Neutrophil (primary cell): ENCODE measurements around the gene POC5.

Experiments
- H3K27ac ChIP-seq: fragments of 200-600 bp; sonication (generic); 2 replicates; pipeline ENCODE4 v1.5.1; 2016; ENCODE audit warnings: mild to moderate bottlenecking, moderate library complexity
- H3K27me3 ChIP-seq: fragments of 200-600 bp; sonication (generic); 2 replicates; pipeline ENCODE4 v1.6.0; 2016; ENCODE audit warnings: mild to moderate bottlenecking
- H3K36me3 ChIP-seq: fragments of 200-600 bp; sonication (generic); 2 replicates; pipeline ENCODE4 v1.5.1; 2017
- H3K4me1 ChIP-seq, 2 experiments: fragments of 200-600 bp in 1 of 2; sonication (generic) in 1 of 2; 1 replicate in 1 of 2; 2 replicates in 1 of 2; pipeline versions ENCODE4 v1.5.1 to v1.6.1; 2013 to 2016; ENCODE audit warnings: low read depth in 1 of 2, low read length in 1 of 2, mild to moderate bottlenecking in 1 of 2, moderate library complexity in 1 of 2; ENCODE audit not compliant: control insufficient read depth in 1 of 2, insufficient read depth in 1 of 2
- H3K4me3 ChIP-seq, 2 experiments: fragments of 200-600 bp in 1 of 2; sonication (generic) in 1 of 2; 1 replicate in 1 of 2; 2 replicates in 1 of 2; pipeline ENCODE4 v1.5.1; 2013 to 2016; ENCODE audit warnings: low read depth in 1 of 2, low read length in 1 of 2, mild to moderate bottlenecking in 1 of 2, moderate library complexity in 1 of 2
- H3K9me3 ChIP-seq: fragments of 200-600 bp; sonication (generic); 2 replicates; pipeline ENCODE4 v1.5.1; 2016
- TF ChIP-seq, protein P1 (sequence below): fragments of 200-600 bp; sonication (generic); IDR thresholded peaks from 2 replicates; pipeline ENCODE4 v1.5.1; 2016; ENCODE audit warnings: antibody characterized with exemption

The POC5 gene

DNA sequence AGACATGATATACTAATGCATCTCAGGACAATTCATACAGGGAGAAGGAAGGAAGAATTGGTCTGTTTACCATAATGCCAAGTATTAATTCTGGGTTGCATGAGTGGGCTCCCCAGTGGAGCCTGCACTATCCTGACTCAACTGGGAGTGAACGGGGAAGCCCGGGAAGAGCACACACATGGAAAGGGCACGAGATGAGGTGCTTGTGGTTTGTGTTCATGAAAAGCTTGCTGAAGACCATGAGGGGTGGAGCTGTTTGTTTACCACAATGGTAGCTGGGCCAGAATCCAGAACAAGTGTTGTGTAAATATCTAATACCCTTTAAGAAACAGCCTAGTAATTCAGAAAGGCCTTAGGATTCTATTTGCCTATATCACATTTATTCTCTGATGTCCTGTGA is 44.6 kb downstream of the POC5 start:
- Histone ChIP-seq H3K27me3 (no peaks in the 10 kb centered on the region), H3K27ac (no peak overlapping the region), H3K9me3 (no peaks in the 10 kb centered on the region), H3K4me1 (peaks cover 7 to 12% of the 10 kb centered on the region in 2 experiments), H3K4me3 (no peak overlapping the region), H3K36me3 (peaks cover 45% of the 10 kb centered on the region)
- TF ChIP-seq, protein P1, sequence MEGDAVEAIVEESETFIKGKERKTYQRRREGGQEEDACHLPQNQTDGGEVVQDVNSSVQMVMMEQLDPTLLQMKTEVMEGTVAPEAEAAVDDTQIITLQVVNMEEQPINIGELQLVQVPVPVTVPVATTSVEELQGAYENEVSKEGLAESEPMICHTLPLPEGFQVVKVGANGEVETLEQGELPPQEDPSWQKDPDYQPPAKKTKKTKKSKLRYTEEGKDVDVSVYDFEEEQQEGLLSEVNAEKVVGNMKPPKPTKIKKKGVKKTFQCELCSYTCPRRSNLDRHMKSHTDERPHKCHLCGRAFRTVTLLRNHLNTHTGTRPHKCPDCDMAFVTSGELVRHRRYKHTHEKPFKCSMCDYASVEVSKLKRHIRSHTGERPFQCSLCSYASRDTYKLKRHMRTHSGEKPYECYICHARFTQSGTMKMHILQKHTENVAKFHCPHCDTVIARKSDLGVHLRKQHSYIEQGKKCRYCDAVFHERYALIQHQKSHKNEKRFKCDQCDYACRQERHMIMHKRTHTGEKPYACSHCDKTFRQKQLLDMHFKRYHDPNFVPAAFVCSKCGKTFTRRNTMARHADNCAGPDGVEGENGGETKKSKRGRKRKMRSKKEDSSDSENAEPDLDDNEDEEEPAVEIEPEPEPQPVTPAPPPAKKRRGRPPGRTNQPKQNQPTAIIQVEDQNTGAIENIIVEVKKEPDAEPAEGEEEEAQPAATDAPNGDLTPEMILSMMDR = no peak

DNA sequence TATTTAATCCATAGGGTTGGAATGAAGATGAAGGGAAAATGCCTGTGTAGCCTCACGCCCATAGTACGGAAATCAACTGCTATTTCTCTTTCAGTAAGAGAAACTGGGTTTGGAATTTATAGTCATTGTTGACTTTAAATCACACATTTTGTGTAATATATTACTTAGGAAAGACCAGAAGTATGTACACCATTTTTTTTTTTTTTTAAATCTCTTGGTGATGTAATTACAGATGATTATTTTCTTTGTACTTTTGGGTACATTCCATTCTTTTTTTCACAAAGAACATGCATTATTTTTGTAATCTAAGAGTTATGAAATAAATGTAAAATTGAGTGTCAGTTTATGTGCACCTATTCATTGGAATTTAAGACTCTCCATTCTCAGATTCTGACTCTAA is 45.7 kb downstream of the POC5 start:
- no peaks in the 10 kb centered on the region for H3K27me3 ChIP-seq
- no peaks in the 10 kb centered on the region for H3K9me3 ChIP-seq
- peaks cover 44% of the 10 kb centered on the region for H3K36me3 ChIP-seq
- TF ChIP-seq, protein P1 = no peak
- H3K4me3 ChIP-seq = no peak overlapping the region
- no peak overlapping the region for H3K27ac ChIP-seq
- H3K4me1 ChIP-seq = peaks cover 7 to 12% of the 10 kb centered on the region in 2 experiments

DNA sequence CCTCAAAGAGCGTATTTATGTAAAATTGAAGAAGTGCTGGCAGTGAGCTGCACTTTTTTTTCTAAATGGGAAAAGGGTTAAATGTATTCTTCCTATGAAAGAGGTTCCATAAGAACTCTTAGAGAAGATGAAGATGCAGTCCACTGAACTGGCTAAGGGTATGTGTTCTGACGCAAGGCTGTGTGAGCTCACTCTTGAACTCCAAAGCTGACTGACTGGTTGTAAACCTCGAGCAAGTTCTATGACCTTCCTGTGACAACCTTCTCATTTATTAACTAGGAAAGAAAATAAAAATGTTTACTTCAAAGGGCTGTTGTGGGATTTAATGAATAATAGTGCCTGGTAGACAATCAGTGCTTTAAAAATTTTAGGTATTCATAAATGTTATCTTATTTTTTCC is 46.7 kb downstream of the POC5 start:
- Histone ChIP-seq H3K9me3 (no peaks in the 10 kb centered on the region), H3K4me1 (peaks cover 7 to 12% of the 10 kb centered on the region in 2 experiments), H3K27me3 (no peaks in the 10 kb centered on the region), H3K27ac (no peak overlapping the region), H3K4me3 (no peak overlapping the region), H3K36me3 (peaks cover 35% of the 10 kb centered on the region)
- TF ChIP-seq, protein P1 = no peak

DNA sequence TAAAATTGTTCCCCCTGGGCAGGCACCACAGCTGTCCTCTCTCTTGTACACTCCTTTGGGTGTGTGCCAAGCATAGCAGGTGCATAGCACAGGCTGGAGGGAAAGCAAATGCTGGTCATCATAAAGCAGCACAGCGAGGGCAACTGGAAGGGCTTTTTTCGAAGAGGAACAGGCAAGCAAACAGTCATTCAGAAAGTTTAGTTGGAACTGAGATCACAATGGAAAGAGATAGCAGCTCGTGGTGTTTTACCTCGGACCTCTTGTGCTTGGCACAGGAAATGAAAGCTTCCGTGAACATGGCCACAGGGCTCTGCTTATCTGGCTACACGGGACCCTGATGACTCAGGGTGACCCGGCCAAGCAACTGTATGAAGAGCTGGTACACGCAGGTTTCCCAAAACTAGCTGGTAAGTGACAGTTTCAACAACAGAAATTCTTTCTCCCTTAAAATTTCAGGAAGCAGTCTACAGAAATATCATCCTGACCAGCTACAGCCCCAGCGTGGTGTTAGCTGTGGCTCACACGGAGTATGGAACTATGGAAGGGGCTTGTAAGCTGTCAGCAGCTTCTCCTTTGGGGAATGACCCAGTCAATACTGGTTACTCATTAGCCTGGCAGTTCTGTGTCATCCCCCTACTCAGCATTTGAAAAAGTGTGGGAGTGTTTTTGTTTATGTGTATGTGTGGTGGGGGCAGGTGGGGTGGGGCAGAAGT is 48.1 kb downstream of the POC5 start:
- Histone ChIP-seq H3K27me3 (no peaks in the 10 kb centered on the region), H3K4me3 (peak overlapping the region; percentile 1 to 22), H3K27ac (no peak overlapping the region), H3K4me1 (peaks cover 7 to 12% of the 10 kb centered on the region in 2 experiments), H3K9me3 (no peaks in the 10 kb centered on the region), H3K36me3 (peaks cover 21% of the 10 kb centered on the region)
- TF ChIP-seq, protein P1 = no peak

DNA sequence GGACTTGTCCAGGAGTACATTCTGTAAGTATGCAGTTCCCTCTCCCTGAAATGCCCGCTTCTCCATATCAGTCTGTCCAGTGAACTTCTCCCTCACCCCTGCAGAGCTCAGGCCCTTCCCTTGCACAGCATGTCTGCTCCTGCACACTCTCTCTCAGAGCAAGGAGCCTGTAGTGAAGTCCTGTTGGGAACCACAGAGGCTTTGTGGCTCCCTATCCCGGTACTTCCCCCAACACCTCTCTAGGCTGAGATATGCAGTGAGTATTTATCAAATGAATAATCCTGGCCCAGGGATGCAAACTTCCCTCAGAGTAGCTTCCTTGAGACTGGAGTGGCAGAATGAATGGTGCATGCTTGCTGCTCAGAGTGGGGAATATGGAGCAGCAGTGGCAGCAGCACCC is 48.8 kb downstream of the POC5 start:
- Histone ChIP-seq H3K4me3 (no peak overlapping the region), H3K27ac (no peak overlapping the region), H3K27me3 (no peaks in the 10 kb centered on the region), H3K4me1 (peaks cover 7 to 12% of the 10 kb centered on the region in 2 experiments), H3K9me3 (no peaks in the 10 kb centered on the region), H3K36me3 (peaks cover 17% of the 10 kb centered on the region)
- TF ChIP-seq, protein P1 = no peak
